Right lobe of liver (tissue), 4 donors: ENCODE data around the gene KRTAP20-3.

Experiments used
- CTCF ChIP-seq, 4 donors: fragments of 200-600 bp in 3 of 4; fragments of 450-650 bp in 1 of 4; IDR thresholded peaks; one replicate each; pipeline versions ENCODE4 v1.5.1 to v1.8.0; 2016 to 2022; ENCODE audit warnings: antibody characterized with exemption in 4 of 4, mild to moderate bottlenecking in 2 of 4
- POLR2A ChIP-seq: fragments of 450-650 bp; IDR thresholded peaks from one replicate; pipeline ENCODE4 v1.6.1; 2017; ENCODE audit warnings: antibody characterized with exemption, mild to moderate bottlenecking
- donor health status: DM: no; HTN: no; CAD: no.
- donor health status: DM: no; HTN: no; CAD: no.
- donor health status: DM: no; HTN: yes; CAD: no.

GRCh38 chr21:30600787-30601186 is 41.9 kb upstream of the KRTAP20-3 start, which contains the start of gene KRTAP22-1:
- TF ChIP-seq CTCF (IDR thresholded peaks at IDR 0.05) (no peak), POLR2A (no peak)
